Activated CD8-positive, alpha-beta T cell treated with anti-CD3 and anti-CD28 coated beads for 36 hours (primary cell): Measurements from ENCODE around the gene SSR1. TPM values are rescaled to one million over a fixed set of nuclear protein-coding genes. Genes with fewer than 3 reads are reported as not detected.
"Not testable (repeated sequence)": the region's sequence is repeated elsewhere in the genome, so short reads cannot be mapped to it uniquely, and the experiment has no call there.

Source experiments
- ATAC-seq: fragments of 200-7000 bp; cut with Tn5 transposase; one replicate; pipeline ENCODE4 v1.10.0; 2021; ENCODE audit warnings: mild to moderate bottlenecking, moderate library complexity
- CTCF ChIA-PET: fragments of 350-600 bp; sonication (Branson Sonifier 250); formaldehyde crosslinking; loops from one replicate; lab custom pipeline; 2021; ENCODE audit warnings: antibody characterized with exemption; lab: Charles Lee
- POLR2A ChIA-PET: fragments of 350-600 bp; sonication (Branson Sonifier 250); formaldehyde crosslinking; loops from one replicate; lab custom pipeline; 2021; ENCODE audit warnings: antibody characterized with exemption; lab: Charles Lee
- DNase-seq: peaks from one replicate; pipeline ENCODE4 v3.0.0-alpha.2; 2020
- H3K27ac Mint-ChIP-seq: one replicate; pipeline ENCODE4 v1.8.0; 2021; ENCODE audit warnings: mild to moderate bottlenecking, mixed read lengths
- H3K27me3 Mint-ChIP-seq: one replicate; pipeline ENCODE4 v1.8.0; 2021; ENCODE audit warnings: mixed read lengths
- H3K36me3 Mint-ChIP-seq: one replicate; pipeline ENCODE4 v1.8.0; 2021; ENCODE audit warnings: low read depth, mixed read lengths
- H3K4me1 Mint-ChIP-seq: one replicate; pipeline ENCODE4 v1.8.0; 2021; ENCODE audit warnings: low read depth, mixed read lengths
- H3K4me3 Mint-ChIP-seq: one replicate; pipeline ENCODE4 v1.8.0; 2021; ENCODE audit warnings: mild to moderate bottlenecking, moderate library complexity, mixed read lengths
- H3K9me3 Mint-ChIP-seq: one replicate; pipeline ENCODE4 v1.8.0; 2021; ENCODE audit warnings: mixed read lengths
- CTCF ChIP-seq: fragments of 200-600 bp; IDR thresholded peaks from one replicate; pipeline ENCODE4 v1.8.0; 2022; ENCODE audit warnings: antibody characterized with exemption, mild to moderate bottlenecking
- intact Hi-C: fragments of 100-400 bp; cut with micrococcal nuclease; formaldehyde crosslinking; loops from one replicate; pipeline ENCODE4 v1.10.0; 2022
- total RNA-seq, 2 experiments: library from RNA; stranded (reverse); gene quantifications; one replicate each; pipeline ENCODE4 v1.2.3, GENCODE V29; 2021

Gene SSR1
- total RNA-seq, 2 experiments from 2014 or later = 117 to 124 TPM

- intact Hi-C loops = no loop called here
- ChIA-PET CTCF (interaction anchor here (1.2 to 5.2 kb wide), 3 partner anchors 8 to 17 kb away, joined by 3 to 30 read pairs (median 5); no protein-coding TSS in a partner anchor), POLR2A (no interaction called here)
- DNase-seq (no peak), ATAC-seq (no peak)
- H3K27ac Mint-ChIP-seq = peak overlapping the region; percentile 46
- peaks cover 16% of the 10 kb centered on the region for H3K4me1 Mint-ChIP-seq
- peaks cover 29% of the 10 kb centered on the region for H3K36me3 Mint-ChIP-seq
- H3K9me3 Mint-ChIP-seq = no peaks in the 10 kb centered on the region
- H3K27me3 Mint-ChIP-seq = no peaks in the 10 kb centered on the region
- no peak for TF ChIP-seq CTCF
- H3K4me3 Mint-ChIP-seq = no peak overlapping the region
Measured at GRCh38 chr6:7283676-7284075, 29.3 kb downstream of the SSR1 start.

GRCh38 chr6:7282097-7282906, 30.7 kb downstream of the SSR1 start:
- Mint-ChIP-seq H3K4me1 (peaks cover 16% of the 10 kb centered on the region), H3K9me3 (no peaks in the 10 kb centered on the region), H3K27ac (peak overlapping the region; percentile 69), H3K4me3 (no peak overlapping the region), H3K27me3 (no peaks in the 10 kb centered on the region), H3K36me3 (peaks cover 19% of the 10 kb centered on the region)
- ATAC-seq (peak; percentile 67), DNase-seq (peak; percentile 15)
- intact Hi-C loops = no loop called here
- POLR2A ChIA-PET = no interaction called here
- no peak for TF ChIP-seq CTCF
- CTCF ChIA-PET = interaction anchor here (0.9 to 2.1 kb wide), 5 partner anchors 10 to 114 kb away, joined by 3 to 5 read pairs (median 3); no protein-coding TSS in a partner anchor

- ChIA-PET POLR2A (interaction anchor here (1.3 kb wide), 1 partner anchor 116 kb away, joined by 4 read pairs; no protein-coding TSS in a partner anchor), CTCF (interaction anchor here (0.7 to 3.3 kb wide), 27 partner anchors 9 to 449 kb away, joined by 3 to 36 read pairs (median 5); no protein-coding TSS in a partner anchor)
- ATAC-seq (no peak), DNase-seq (no peak)
- H3K4me1 Mint-ChIP-seq = no peaks in the 10 kb centered on the region
- no peak overlapping the region for H3K27ac Mint-ChIP-seq
- intact Hi-C loops = loop anchor here (1.0 to 5.0 kb wide), 2 partner anchors 136 to 339 kb away; no protein-coding TSS in a partner anchor
- H3K36me3 Mint-ChIP-seq = no peaks in the 10 kb centered on the region
- H3K4me3 Mint-ChIP-seq = no peak overlapping the region
- no peaks in the 10 kb centered on the region for H3K27me3 Mint-ChIP-seq
- no peaks in the 10 kb centered on the region for H3K9me3 Mint-ChIP-seq
- peak; percentile 49 for TF ChIP-seq CTCF
Measured at GRCh38 chr6:7276199-7276524, 36.8 kb downstream of the SSR1 start.

GRCh38 chr6:7274525-7274924, 38.5 kb downstream of the SSR1 start:
- H3K27ac Mint-ChIP-seq, H3K9me3 Mint-ChIP-seq, H3K27me3 Mint-ChIP-seq, H3K36me3 Mint-ChIP-seq, H3K4me1 Mint-ChIP-seq, ATAC-seq, DNase-seq, H3K4me3 Mint-ChIP-seq, intact Hi-C loops: not testable (repeated sequence)
- ChIA-PET CTCF (interaction anchor here (1.5 to 3.3 kb wide), 8 partner anchors 11 to 344 kb away, joined by 5 to 36 read pairs (median 16); no protein-coding TSS in a partner anchor), POLR2A (interaction anchor here (1.4 kb wide), 1 partner anchor 12 kb away, joined by 4 read pairs; no protein-coding TSS in a partner anchor)

- ChIA-PET CTCF (interaction anchor here (2.0 to 3.1 kb wide), 2 partner anchors 12 to 87 kb away, joined by 5 to 30 read pairs; no protein-coding TSS in a partner anchor), POLR2A (no interaction called here)
Measured at GRCh38 chr6:7273709-7274108, 39.3 kb downstream of the SSR1 start.

More at GRCh38 chr6:7273709-7274108, 39.3 kb downstream of the SSR1 start:
- Mint-ChIP-seq H3K36me3 (no peaks in the 10 kb centered on the region), H3K4me1 (no peaks in the 10 kb centered on the region), H3K27me3 (peaks cover 2% of the 10 kb centered on the region), H3K27ac (no peak overlapping the region), H3K4me3 (no peak overlapping the region), H3K9me3 (no peaks in the 10 kb centered on the region)
- ATAC-seq = no peak
- TF ChIP-seq CTCF = no peak
- intact Hi-C loops = no loop called here
- DNase-seq = no peak
